Fibroblast of gingiva (primary cell): ENCODE measurements around the gene UBR3.
"Not testable (repeated sequence)": the region's sequence is repeated elsewhere in the genome, so short reads cannot be mapped to it uniquely, and the experiment has no call there.

Source experiments
- DNase-seq: peaks from one replicate; pipeline ENCODE4 v3.0.0-alpha.2; 2011; ENCODE audit warnings: low read depth

The UBR3 gene

GRCh38 chr2:169866230-169866629 is 39.0 kb downstream of the UBR3 start:
- DNase-seq, result not testable (repeated sequence)

GRCh38 chr2:169867579-169867978 is 40.3 kb downstream of the UBR3 start:
- DNase-seq, result no peak

GRCh38 chr2:169868951-169869350 is 41.7 kb downstream of the UBR3 start:
- DNase-seq, result no peak

GRCh38 chr2:169871369-169871768 is 44.1 kb downstream of the UBR3 start:
- not testable (repeated sequence) for DNase-seq

GRCh38 chr2:169871994-169872393 is 44.7 kb downstream of the UBR3 start:
- no peak for DNase-seq

- DNase-seq, result peak; percentile 24
These were observed 50.1 kb downstream of the UBR3 start for GRCh38 chr2:169877398-169877797.

- no peak for DNase-seq
These were observed 59.9 kb downstream of the UBR3 start for GRCh38 chr2:169887120-169887519.

- DNase-seq, result peak; percentile 72
These were observed 64.5 kb downstream of the UBR3 start for GRCh38 chr2:169891593-169892298.

- no peak for DNase-seq
These were observed 65.7 kb downstream of the UBR3 start for GRCh38 chr2:169892951-169893350.

GRCh38 chr2:169895294-169895985 is 68.2 kb downstream of the UBR3 start:
- peak; percentile 36 for DNase-seq

GRCh38 chr2:169897834-169898233 is 70.6 kb downstream of the UBR3 start:
- DNase-seq, result no peak

GRCh38 chr2:169900103-169900502 is 72.8 kb downstream of the UBR3 start:
- DNase-seq, result not testable (repeated sequence)

- DNase-seq, result no peak
These were observed 73.4 kb downstream of the UBR3 start for GRCh38 chr2:169900686-169901085.

- no peak for DNase-seq
These were observed 79.5 kb downstream of the UBR3 start for GRCh38 chr2:169906731-169907130.

- DNase-seq, result no peak
These were observed 82.1 kb downstream of the UBR3 start for GRCh38 chr2:169909376-169909775.

- DNase-seq, result no peak
These were observed 83.0 kb downstream of the UBR3 start for GRCh38 chr2:169910109-169910799.

GRCh38 chr2:169911119-169911518 is 83.9 kb downstream of the UBR3 start:
- DNase-seq, result no peak

GRCh38 chr2:169916623-169917022 is 89.4 kb downstream of the UBR3 start:
- DNase-seq, result no peak

- DNase-seq, result no peak
These were observed 96.7 kb downstream of the UBR3 start for GRCh38 chr2:169923977-169924376.

GRCh38 chr2:169925968-169926367 is 98.7 kb downstream of the UBR3 start:
- DNase-seq, result no peak

GRCh38 chr2:169928463-169928864 is 101.2 kb downstream of the UBR3 start:
- peak; percentile 44 for DNase-seq

GRCh38 chr2:169933124-169933711 is 106.0 kb downstream of the UBR3 start:
- peak; percentile 59 for DNase-seq

GRCh38 chr2:169936652-169937051 is 109.4 kb downstream of the UBR3 start:
- DNase-seq, result not testable (repeated sequence)
